Ovary (tissue), 9 donors: ENCODE results near the gene MAP3K19. TPM values are rescaled to one million over a fixed set of nuclear protein-coding genes. Genes with fewer than 3 reads are reported as not detected.
A peak's percentile ranks its signal among the peaks of the same experiment; 100 is the strongest.

Source experiments
- DNase-seq, 5 donors: peaks; one replicate each; pipeline ENCODE4 v3.0.0-alpha.2; 2019 to 2020
- H3K27ac ChIP-seq, 2 donors: fragments of 200-600 bp; one replicate each; pipeline versions ENCODE4 v1.5.1 to v1.8.0; 2019 to 2022
- H3K27me3 ChIP-seq: fragments of 200-600 bp; one replicate; pipeline ENCODE4 v1.8.0; 2022
- H3K36me3 ChIP-seq: fragments of 200-600 bp; sonication (generic); one replicate; pipeline ENCODE4 v1.5.1; 2019
- H3K4me1 ChIP-seq: one replicate; pipeline ENCODE4 v1.8.1; 2013; ENCODE audit warnings: mild to moderate bottlenecking, moderate library complexity; ENCODE audit not compliant: insufficient read depth
- H3K4me3 ChIP-seq: fragments of 200-600 bp; sonication (generic); one replicate; pipeline ENCODE4 v1.5.1; 2017
- H3K9me3 ChIP-seq, 2 donors: fragments of 200-600 bp in 1 of 2; sonication (generic) in 1 of 2; one replicate each; pipeline versions ENCODE4 v1.5.1 to v1.8.1; 2013 to 2019; ENCODE audit warnings: mild to moderate bottlenecking in 1 of 2, moderate library complexity in 1 of 2
- CTCF ChIP-seq, 3 donors: fragments of 450-650 bp in 2 of 3; fragments of 200-600 bp in 1 of 3; IDR thresholded peaks; one replicate each; pipeline versions ENCODE4 v1.5.1 to v1.8.0; 2016 to 2022; ENCODE audit warnings: antibody characterized with exemption in 3 of 3, mild to moderate bottlenecking in 1 of 3
- EP300 ChIP-seq: sonication (generic); formaldehyde crosslinking; IDR thresholded peaks from one replicate; pipeline ENCODE4 v1.6.1; 2017; ENCODE audit warnings: antibody characterized with exemption
- POLR2A ChIP-seq: fragments of 450-650 bp; IDR thresholded peaks from one replicate; pipeline ENCODE4 v1.6.1; 2017; ENCODE audit warnings: antibody characterized with exemption, mild to moderate bottlenecking, moderate library complexity
- WGBS, 3 donors: extraction: QIAGEN DNeasy Blood & Tissue Kit in 1 of 3; methylation state at CpG; one replicate each; pipeline versions ENCODE4 v1.1.5 to v1.1.7; 2013 to 2017; 5-methylcytosine and 5-hydroxymethylcytosine counted together
- intact Hi-C, 4 donors: fragments of 100-400 bp; cut with DNase I; formaldehyde crosslinking; loops; one replicate each; pipeline versions ENCODE4 v1.11.0 to v1.15.1; 2022 to 2023
- polyA plus RNA-seq, 2 donors: library from polyadenylated mRNA; stranded (reverse); fragments of 200-250 nt in 1 of 2; fragments of 350-450 nt in 1 of 2; fragmentation: Illumina TruSeq in 1 of 2; extraction: RNeasy Lipid Tissue Mini Kit (QIAGEN cat#74804) in 1 of 2; gene quantifications; one replicate each; pipeline ENCODE4 v1.2.3, GENCODE V29; 2013 to 2014
- total RNA-seq, 7 donors: library from RNA; depleted of rRNA in 2 of 7; stranded (reverse); fragments of >200 nt in 2 of 7; fragmentation: NEBNext Ultra II Directional in 3 of 7; extraction: Animal tissue kit (Norgen Biotek cat#: 25700) in 3 of 7; gene quantifications; one replicate each; pipeline versions ENCODE4 v1.1.0 to v1.2.4, GENCODE V29; 2016 to 2023
- donor health status: DM: no; HTN: no; CAD: no; lungs with moderate emphysema.
- donor health status: DM: no; HTN: no; CAD: no.
- donor health status: Bipolar disorder and iron deficiency.
- donor health status: DM: yes; HTN: yes; CAD: no.
- donor health status: DM: no; HTN: no; CAD: no.
- donor health status: DM: yes; HTN: yes; CAD: no.

MAP3K19 gene
- total and polyA plus RNA-seq, 9 donors: 0.02 to 23.2 (median 0.93) TPM; not detected in 3

GRCh38 chr2:135052042-135052876 lies 5.0 kb upstream of the MAP3K19 start, which contains the start of gene RAB3GAP1:
Gene RAB3GAP1 (plus strand): TSS chr2:135052292. CDS start chr2:135052308, 16 bp downstream.
- TF ChIP-seq POLR2A (peak; percentile 46), CTCF (IDR thresholded peaks at IDR 0.05) (no peak)
- no peaks in the 10 kb centered on the region for H3K36me3 ChIP-seq
- H3K27ac ChIP-seq: peak within 1 kb of the TSS; percentile 81 to 92
- peaks cover 2% of the 10 kb centered on the region for H3K4me1 ChIP-seq
- peak within 1 kb of the TSS; percentile 66 for H3K4me3 ChIP-seq
- no peaks in the 10 kb centered on the region for H3K9me3 ChIP-seq
- intact Hi-C loops: no loop called here
- WGBS, 3 donors: 0 to 1% (median 0%) methylated on average over 45 of the region's 45 CpGs
- H3K27me3 ChIP-seq: no peaks in the 10 kb centered on the region
- DNase-seq: peak; percentile 61 to 78 (median 67)

- peaks cover 2% of the 10 kb centered on the region for H3K4me1 ChIP-seq
- intact Hi-C loops: no loop called here
- no peak for DNase-seq
- no peaks in the 10 kb centered on the region for H3K36me3 ChIP-seq
- no peaks in the 10 kb centered on the region for H3K9me3 ChIP-seq
- no peak overlapping the region for H3K4me3 ChIP-seq
- TF ChIP-seq POLR2A (no peak), CTCF (IDR thresholded peaks at IDR 0.05) (no peak), EP300 (no peak)
- H3K27me3 ChIP-seq: no peaks in the 10 kb centered on the region
- WGBS, 3 donors: 49 to 69% (median 61%) methylated on average over 6 of the region's 6 CpGs
- no peak overlapping the region for H3K27ac ChIP-seq
These were observed 3.4 kb upstream of the MAP3K19 start for GRCh38 chr2:135050684-135051083.

GRCh38 chr2:135050132-135050531 lies 2.9 kb upstream of the MAP3K19 start:
- 65 to 74% (median 67%) methylated on average over 3 of the region's 3 CpGs for WGBS, 3 donors
- H3K4me1 ChIP-seq: peaks cover 2% of the 10 kb centered on the region
- DNase-seq: no peak
- H3K27ac ChIP-seq: no peak overlapping the region
- no peaks in the 10 kb centered on the region for H3K36me3 ChIP-seq
- no peaks in the 10 kb centered on the region for H3K9me3 ChIP-seq
- H3K4me3 ChIP-seq: no peak overlapping the region
- H3K27me3 ChIP-seq: no peaks in the 10 kb centered on the region
- intact Hi-C loops: no loop called here
- no peak for TF ChIP-seq CTCF (IDR thresholded peaks at IDR 0.05)
- TF ChIP-seq EP300: no peak
- TF ChIP-seq POLR2A: no peak

GRCh38 chr2:135048122-135048521 lies 875 bp upstream of the MAP3K19 start:
- H3K9me3 ChIP-seq: no peaks in the 10 kb centered on the region
- no peak overlapping the region for H3K4me3 ChIP-seq
- no peaks in the 10 kb centered on the region for H3K36me3 ChIP-seq
- WGBS, 3 donors: 82 to 86% (median 82%) methylated on average over 6 of the region's 6 CpGs
- intact Hi-C loops: no loop called here
- no peaks in the 10 kb centered on the region for H3K27me3 ChIP-seq
- H3K4me1 ChIP-seq: peaks cover 2% of the 10 kb centered on the region
- H3K27ac ChIP-seq: no peak overlapping the region
- TF ChIP-seq CTCF (IDR thresholded peaks at IDR 0.05) (no peak), EP300 (no peak), POLR2A (no peak)
- DNase-seq: no peak
